WTC11 (cell line): ENCODE data around the gene JMJD4. TPM values are rescaled to one million over a fixed set of nuclear protein-coding genes. Genes with fewer than 3 reads are reported as not detected.

Source experiments
- ATAC-seq: fragments of 200-7000 bp; cut with Tn5 transposase; 2 replicates; pipeline ENCODE4 v1.10.0; 2021; ENCODE audit warnings: mild to moderate bottlenecking, moderate library complexity
- CTCF ChIA-PET: fragments of 300-600 bp; sonication (Branson Sonifier 250); formaldehyde crosslinking; loops from one replicate; lab custom pipeline; 2021; ENCODE audit warnings: antibody characterized with exemption; lab: Charles Lee
- POLR2A ChIA-PET: fragments of 350-600 bp; sonication (Branson Sonifier 250); formaldehyde crosslinking; loops from one replicate; lab custom pipeline; 2021; ENCODE audit warnings: antibody characterized with exemption; lab: Charles Lee
- DNase-seq: peaks from one replicate; pipeline ENCODE4 v3.0.0; 2021; ENCODE audit warnings: low spot score
- H3K27ac Mint-ChIP-seq: 2 replicates; pipeline ENCODE4 v1.8.0; 2021; ENCODE audit warnings: mixed read lengths
- H3K27me3 Mint-ChIP-seq: 2 replicates; pipeline ENCODE4 v1.8.0; 2021; ENCODE audit warnings: low read depth, mild to moderate bottlenecking, moderate library complexity, mixed read lengths
- H3K36me3 Mint-ChIP-seq: 2 replicates; pipeline ENCODE4 v1.8.0; 2021; ENCODE audit warnings: mixed read lengths
- H3K4me1 Mint-ChIP-seq: 2 replicates; pipeline ENCODE4 v1.8.0; 2022; ENCODE audit warnings: mixed read lengths
- H3K4me3 Mint-ChIP-seq: 2 replicates; pipeline ENCODE4 v1.8.0; 2021; ENCODE audit warnings: mild to moderate bottlenecking, moderate library complexity, mixed read lengths
- H3K9me3 Mint-ChIP-seq: 2 replicates; pipeline ENCODE4 v1.8.0; 2021; ENCODE audit warnings: mixed read lengths
- GABPB1 ChIP-seq: sonication (generic); formaldehyde crosslinking; IDR thresholded peaks from 2 replicates; pipeline ENCODE4 v1.8.1; 2023; ENCODE audit warnings: mild to moderate bottlenecking, missing genetic modification reagents
- GTF2I ChIP-seq: fragments of 250-450 bp; sonication (Bioruptor Pico); conservative IDR thresholded peaks from 2 replicates; pipeline ENCODE4 v1.4.0; 2021; ENCODE audit warnings: mild to moderate bottlenecking
- MYBL2 ChIP-seq: sonication (generic); formaldehyde crosslinking; IDR thresholded peaks from 2 replicates; pipeline ENCODE4 v1.8.1; 2023; ENCODE audit warnings: mild to moderate bottlenecking, moderate library complexity, missing genetic modification reagents
- NFE2L1 ChIP-seq: sonication (generic); formaldehyde crosslinking; IDR thresholded peaks from 2 replicates; pipeline ENCODE4 v1.8.1; 2023; ENCODE audit warnings: missing genetic modification reagents
- NR1H2 ChIP-seq: sonication (generic); formaldehyde crosslinking; IDR thresholded peaks from 2 replicates; pipeline ENCODE4 v1.9.0; 2021; ENCODE audit warnings: mild to moderate bottlenecking, moderate library complexity, missing genetic modification reagents
- OVOL2 ChIP-seq: fragments of 250-450 bp; sonication (Bioruptor Pico); IDR thresholded peaks from 2 replicates; pipeline ENCODE4 v1.9.0; 2021; ENCODE audit warnings: mild to moderate bottlenecking, borderline replicate concordance
- total RNA-seq: library from RNA; stranded (reverse); gene quantifications from 3 replicates; pipeline ENCODE4 v1.2.3, GENCODE V29; 2021
- TF ChIP-seq, protein P1 (sequence below): sonication (generic); formaldehyde crosslinking; IDR thresholded peaks from 2 replicates; pipeline ENCODE4 v1.8.0; 2023; ENCODE audit warnings: missing genetic modification reagents, mild to moderate bottlenecking, borderline replicate concordance
- TF ChIP-seq, protein P2 (sequence below): sonication (generic); formaldehyde crosslinking; IDR thresholded peaks from 2 replicates; pipeline ENCODE4 v1.8.1; 2022; ENCODE audit warnings: low read depth, mild to moderate bottlenecking, moderate library complexity, missing genetic modification reagents, borderline replicate concordance
- TF ChIP-seq, protein P3 (sequence below): sonication (generic); formaldehyde crosslinking; IDR thresholded peaks from 2 replicates; pipeline ENCODE4 v1.8.1; 2023; ENCODE audit warnings: mild to moderate bottlenecking, moderate library complexity, missing genetic modification reagents
- TF ChIP-seq, protein P4 (sequence below): sonication (generic); formaldehyde crosslinking; IDR thresholded peaks from 2 replicates; pipeline ENCODE4 v1.8.0; 2022; ENCODE audit warnings: mild to moderate bottlenecking, missing genetic modification reagents

Gene JMJD4
- total RNA-seq, 1 experiment from 2014 or later: 13.7 TPM

- ATAC-seq: no peak
- H3K27me3 Mint-ChIP-seq: peaks cover 13% of the 10 kb centered on the region
- no peak overlapping the region for H3K27ac Mint-ChIP-seq
- peaks cover 11% of the 10 kb centered on the region for H3K9me3 Mint-ChIP-seq
- POLR2A ChIA-PET: no interaction called here
- peak overlapping the region; percentile 90 for H3K4me3 Mint-ChIP-seq
- TF ChIP-seq MYBL2 (CRISPR knock-in tag) (0 out of 2 replicates have a peak, but pooled peaks have one; percentile 20), NFE2L1 (CRISPR knock-in tag) (0 out of 2 replicates have a peak, but pooled peaks have one; percentile 19)
- TF ChIP-seq, protein P1, sequence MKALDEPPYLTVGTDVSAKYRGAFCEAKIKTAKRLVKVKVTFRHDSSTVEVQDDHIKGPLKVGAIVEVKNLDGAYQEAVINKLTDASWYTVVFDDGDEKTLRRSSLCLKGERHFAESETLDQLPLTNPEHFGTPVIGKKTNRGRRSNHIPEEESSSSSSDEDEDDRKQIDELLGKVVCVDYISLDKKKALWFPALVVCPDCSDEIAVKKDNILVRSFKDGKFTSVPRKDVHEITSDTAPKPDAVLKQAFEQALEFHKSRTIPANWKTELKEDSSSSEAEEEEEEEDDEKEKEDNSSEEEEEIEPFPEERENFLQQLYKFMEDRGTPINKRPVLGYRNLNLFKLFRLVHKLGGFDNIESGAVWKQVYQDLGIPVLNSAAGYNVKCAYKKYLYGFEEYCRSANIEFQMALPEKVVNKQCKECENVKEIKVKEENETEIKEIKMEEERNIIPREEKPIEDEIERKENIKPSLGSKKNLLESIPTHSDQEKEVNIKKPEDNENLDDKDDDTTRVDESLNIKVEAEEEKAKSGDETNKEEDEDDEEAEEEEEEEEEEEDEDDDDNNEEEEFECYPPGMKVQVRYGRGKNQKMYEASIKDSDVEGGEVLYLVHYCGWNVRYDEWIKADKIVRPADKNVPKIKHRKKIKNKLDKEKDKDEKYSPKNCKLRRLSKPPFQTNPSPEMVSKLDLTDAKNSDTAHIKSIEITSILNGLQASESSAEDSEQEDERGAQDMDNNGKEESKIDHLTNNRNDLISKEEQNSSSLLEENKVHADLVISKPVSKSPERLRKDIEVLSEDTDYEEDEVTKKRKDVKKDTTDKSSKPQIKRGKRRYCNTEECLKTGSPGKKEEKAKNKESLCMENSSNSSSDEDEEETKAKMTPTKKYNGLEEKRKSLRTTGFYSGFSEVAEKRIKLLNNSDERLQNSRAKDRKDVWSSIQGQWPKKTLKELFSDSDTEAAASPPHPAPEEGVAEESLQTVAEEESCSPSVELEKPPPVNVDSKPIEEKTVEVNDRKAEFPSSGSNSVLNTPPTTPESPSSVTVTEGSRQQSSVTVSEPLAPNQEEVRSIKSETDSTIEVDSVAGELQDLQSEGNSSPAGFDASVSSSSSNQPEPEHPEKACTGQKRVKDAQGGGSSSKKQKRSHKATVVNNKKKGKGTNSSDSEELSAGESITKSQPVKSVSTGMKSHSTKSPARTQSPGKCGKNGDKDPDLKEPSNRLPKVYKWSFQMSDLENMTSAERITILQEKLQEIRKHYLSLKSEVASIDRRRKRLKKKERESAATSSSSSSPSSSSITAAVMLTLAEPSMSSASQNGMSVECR (CRISPR knock-in tag): no peak
- TF ChIP-seq, all 79 proteins: peak for 2
- Mint-ChIP-seq H3K36me3 (peaks cover 14% of the 10 kb centered on the region), H3K4me1 (peaks cover 37% of the 10 kb centered on the region)
- no peak for DNase-seq
- CTCF ChIA-PET: interaction anchor here (1.0 to 1.1 kb wide), 2 partner anchors 186 to 225 kb away, joined by 3 to 5 read pairs; no protein-coding TSS in a partner anchor
Observed at GRCh38 chr1:227728892-227729143, 6.3 kb downstream of the JMJD4 start.

GRCh38 chr1:227728059-227728891, 6.8 kb downstream of the JMJD4 start:
- TF ChIP-seq GABPB1 (CRISPR knock-in tag): 0 out of 2 replicates have a peak, but pooled peaks have one; percentile 35
- no peak for TF ChIP-seq OVOL2 (CRISPR knock-in tag)
- TF ChIP-seq, protein P2, sequence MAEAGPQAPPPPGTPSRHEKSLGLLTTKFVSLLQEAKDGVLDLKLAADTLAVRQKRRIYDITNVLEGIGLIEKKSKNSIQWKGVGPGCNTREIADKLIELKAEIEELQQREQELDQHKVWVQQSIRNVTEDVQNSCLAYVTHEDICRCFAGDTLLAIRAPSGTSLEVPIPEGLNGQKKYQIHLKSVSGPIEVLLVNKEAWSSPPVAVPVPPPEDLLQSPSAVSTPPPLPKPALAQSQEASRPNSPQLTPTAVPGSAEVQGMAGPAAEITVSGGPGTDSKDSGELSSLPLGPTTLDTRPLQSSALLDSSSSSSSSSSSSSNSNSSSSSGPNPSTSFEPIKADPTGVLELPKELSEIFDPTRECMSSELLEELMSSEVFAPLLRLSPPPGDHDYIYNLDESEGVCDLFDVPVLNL: no peak
- ChIA-PET CTCF (interaction anchor here (1.0 to 1.1 kb wide), 2 partner anchors 185 to 225 kb away, joined by 3 to 5 read pairs; no protein-coding TSS in a partner anchor), POLR2A (no interaction called here)
- H3K36me3 Mint-ChIP-seq: peaks cover 20% of the 10 kb centered on the region
- peak overlapping the region; percentile 95 for H3K27ac Mint-ChIP-seq
- peaks cover 13% of the 10 kb centered on the region for H3K27me3 Mint-ChIP-seq
- peaks cover 17% of the 10 kb centered on the region for H3K9me3 Mint-ChIP-seq
- H3K4me3 Mint-ChIP-seq: peak overlapping the region; percentile 90
- H3K4me1 Mint-ChIP-seq: peaks cover 37% of the 10 kb centered on the region
- DNase-seq (peak; percentile 80), ATAC-seq (peak; percentile 67)

DNA sequence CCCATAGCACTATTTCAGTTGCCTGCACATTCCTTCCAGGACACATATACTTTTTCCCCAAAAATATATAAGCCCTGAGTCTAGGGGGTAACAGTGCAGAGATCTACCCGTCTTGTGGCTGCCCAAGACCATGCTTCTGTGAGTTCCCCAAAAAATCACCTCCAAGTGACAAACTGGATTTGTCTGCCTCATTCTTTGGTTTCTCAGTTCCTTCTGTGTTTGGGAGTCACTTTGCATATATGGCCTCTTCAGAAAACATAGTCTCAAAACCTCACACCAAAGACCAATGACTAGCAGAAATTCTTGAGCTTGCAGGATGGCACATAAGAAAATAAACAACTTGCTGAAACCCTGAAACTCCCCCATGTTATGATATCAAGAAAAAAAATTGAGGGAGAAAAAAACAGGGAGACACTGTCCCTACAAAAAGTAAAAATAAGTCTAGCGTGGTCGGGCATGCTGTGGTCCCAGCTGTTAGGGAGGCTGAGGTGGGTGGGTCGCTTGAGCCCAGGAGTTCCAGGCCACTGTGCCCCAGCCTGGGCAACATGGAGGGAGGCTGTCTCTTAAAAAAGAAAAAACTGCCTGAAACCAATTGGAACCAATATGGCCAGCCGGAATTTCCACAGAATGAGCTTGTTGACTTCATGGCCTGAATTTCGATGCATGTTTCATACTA, 8.0 kb downstream of the JMJD4 start:
- no peak for ATAC-seq

More for the DNA sequence above, 8.0 kb downstream of the JMJD4 start:
- H3K4me3 Mint-ChIP-seq: peak overlapping the region; percentile 24; the same call in 1 of the 2 replicates
- POLR2A ChIA-PET: no interaction called here
- no peak for DNase-seq
- peaks cover 40% of the 10 kb centered on the region for H3K4me1 Mint-ChIP-seq
- CTCF ChIA-PET: no interaction called here
- H3K27me3 Mint-ChIP-seq: peaks cover 23% of the 10 kb centered on the region
- no peak overlapping the region for H3K27ac Mint-ChIP-seq
- TF ChIP-seq, protein P3, sequence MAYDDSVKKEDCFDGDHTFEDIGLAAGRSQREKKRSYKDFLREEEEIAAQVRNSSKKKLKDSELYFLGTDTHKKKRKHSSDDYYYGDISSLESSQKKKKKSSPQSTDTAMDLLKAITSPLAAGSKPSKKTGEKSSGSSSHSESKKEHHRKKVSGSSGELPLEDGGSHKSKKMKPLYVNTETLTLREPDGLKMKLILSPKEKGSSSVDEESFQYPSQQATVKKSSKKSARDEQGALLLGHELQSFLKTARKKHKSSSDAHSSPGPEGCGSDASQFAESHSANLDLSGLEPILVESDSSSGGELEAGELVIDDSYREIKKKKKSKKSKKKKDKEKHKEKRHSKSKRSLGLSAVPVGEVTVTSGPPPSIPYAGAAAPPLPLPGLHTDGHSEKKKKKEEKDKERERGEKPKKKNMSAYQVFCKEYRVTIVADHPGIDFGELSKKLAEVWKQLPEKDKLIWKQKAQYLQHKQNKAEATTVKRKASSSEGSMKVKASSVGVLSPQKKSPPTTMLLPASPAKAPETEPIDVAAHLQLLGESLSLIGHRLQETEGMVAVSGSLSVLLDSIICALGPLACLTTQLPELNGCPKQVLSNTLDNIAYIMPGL (CRISPR knock-in tag): no peak
- no peak for TF ChIP-seq GTF2I (CRISPR knock-in tag)
- TF ChIP-seq, protein P4, sequence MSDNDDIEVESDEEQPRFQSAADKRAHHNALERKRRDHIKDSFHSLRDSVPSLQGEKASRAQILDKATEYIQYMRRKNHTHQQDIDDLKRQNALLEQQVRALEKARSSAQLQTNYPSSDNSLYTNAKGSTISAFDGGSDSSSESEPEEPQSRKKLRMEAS: no peak
- TF ChIP-seq NR1H2 (CRISPR knock-in tag): no peak
- peaks cover 25% of the 10 kb centered on the region for H3K36me3 Mint-ChIP-seq
- peaks cover 29% of the 10 kb centered on the region for H3K9me3 Mint-ChIP-seq
